NCI-H345 treated with DMSO at 0.1 percent for 48 hours (cell line): ENCODE measurements around the gene TAF1D.
"Not testable (repeated sequence)": the region's sequence is repeated elsewhere in the genome, so short reads cannot be mapped to it uniquely, and the experiment has no call there.

Source experiments
- DNase-seq: peaks from one replicate; lab custom pipeline; 2025; ENCODE audit not compliant: unreplicated experiment; lab: John Stamatoyannopoulos, UW

TAF1D gene

GRCh38 chr11:93741094-93741881 lies at the start of gene TAF1D, which contains the start of gene C11orf54:
TSS of gene TAF1D (minus strand) at chr11:93741495. CDS start at chr11:93739304, 2,191 bp downstream.
TSS of gene C11orf54 (plus strand) at chr11:93741672. CDS start at chr11:93747394, 5,722 bp downstream.
- DNase-seq = peak; percentile 96

DNA sequence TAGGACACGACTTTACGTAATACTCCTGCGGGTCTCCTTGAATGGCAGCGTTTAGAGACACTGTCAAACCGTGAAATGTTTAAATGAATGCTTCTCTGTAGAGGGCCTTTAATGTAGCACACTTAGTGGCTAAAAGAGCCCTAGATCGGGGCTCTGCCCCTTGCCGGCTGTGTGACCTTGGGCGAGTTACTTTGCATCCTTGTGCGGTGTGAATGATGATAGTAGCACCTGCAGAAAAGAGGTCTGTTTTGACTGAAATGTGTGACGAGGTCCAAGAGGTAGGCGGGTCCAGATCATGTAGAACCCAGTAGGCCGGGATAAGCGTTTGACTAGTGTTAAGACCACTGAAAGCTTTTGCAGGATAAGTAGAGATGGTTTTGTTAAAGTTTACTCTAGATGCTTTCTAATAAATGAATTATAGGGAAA lies 43.7 kb upstream of the TAF1D start:
- no peak for DNase-seq

GRCh38 chr11:93784145-93784934 lies 43.0 kb upstream of the TAF1D start, which contains the start of gene MED17:
TSS of gene MED17 (plus strand) at chr11:93784282. CDS start at chr11:93784514, 232 bp downstream.
- DNase-seq = peak; percentile 88

- DNase-seq = no peak
Measured at GRCh38 chr11:93783765-93784144, 42.5 kb upstream of the TAF1D start.

- DNase-seq = no peak
Measured at GRCh38 chr11:93783362-93783761, 42.1 kb upstream of the TAF1D start.

- DNase-seq = no peak
Measured at GRCh38 chr11:93775289-93775688, 34.0 kb upstream of the TAF1D start.

DNA sequence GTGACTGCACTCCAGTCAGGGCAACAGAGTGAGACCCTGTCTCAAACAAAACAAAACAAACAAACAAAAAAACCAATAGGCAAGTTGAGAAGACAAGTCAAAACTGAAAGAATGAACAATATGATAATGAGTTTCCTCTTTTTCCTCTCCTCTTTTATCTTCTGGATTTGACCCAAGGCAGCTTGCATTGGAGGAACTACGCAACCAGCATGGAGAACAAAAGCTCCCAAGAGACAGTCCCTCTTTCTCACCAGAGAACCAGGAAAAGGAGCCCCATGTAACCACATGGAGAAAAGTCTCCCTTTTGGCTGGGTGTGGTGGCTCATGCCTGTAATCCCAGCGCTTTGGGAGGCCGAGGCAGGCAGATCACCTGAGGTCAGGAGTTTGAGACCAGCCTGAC lies 33.3 kb upstream of the TAF1D start:
- DNase-seq = not testable (repeated sequence)

DNA sequence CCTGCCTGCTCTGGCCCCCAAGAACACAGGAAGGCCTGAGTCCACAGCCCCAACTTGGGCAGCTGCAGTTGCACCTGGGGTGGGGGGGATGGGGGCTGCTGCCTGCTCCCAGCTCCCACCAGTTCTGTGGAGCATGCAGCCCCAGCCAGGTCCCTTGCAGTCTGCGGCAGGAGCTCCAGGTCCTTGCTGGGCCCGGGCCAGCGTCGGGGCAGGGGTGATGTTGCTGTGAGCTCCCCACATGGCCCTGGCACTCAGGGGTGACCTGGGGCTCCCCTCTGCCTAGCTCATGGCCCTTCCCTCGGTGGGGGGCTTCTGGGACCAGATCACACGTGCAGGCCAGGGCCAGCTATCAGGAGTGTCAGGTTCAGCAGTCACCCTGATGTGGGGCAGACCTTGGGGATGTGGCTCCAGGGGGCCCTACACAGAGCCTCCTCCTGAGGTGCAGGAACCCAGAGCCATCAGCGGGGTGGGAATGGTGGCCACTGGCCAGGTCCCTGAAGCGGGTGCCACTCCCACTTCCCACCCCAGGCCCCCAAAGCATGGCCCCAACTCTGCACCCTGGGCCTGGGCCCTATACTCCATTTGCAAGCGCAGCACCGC lies 32.4 kb upstream of the TAF1D start:
- DNase-seq = no peak

GRCh38 chr11:93773045-93773477 lies 31.8 kb upstream of the TAF1D start:
- no peak for DNase-seq

GRCh38 chr11:93772123-93772522 lies 30.8 kb upstream of the TAF1D start:
- DNase-seq = no peak

DNA sequence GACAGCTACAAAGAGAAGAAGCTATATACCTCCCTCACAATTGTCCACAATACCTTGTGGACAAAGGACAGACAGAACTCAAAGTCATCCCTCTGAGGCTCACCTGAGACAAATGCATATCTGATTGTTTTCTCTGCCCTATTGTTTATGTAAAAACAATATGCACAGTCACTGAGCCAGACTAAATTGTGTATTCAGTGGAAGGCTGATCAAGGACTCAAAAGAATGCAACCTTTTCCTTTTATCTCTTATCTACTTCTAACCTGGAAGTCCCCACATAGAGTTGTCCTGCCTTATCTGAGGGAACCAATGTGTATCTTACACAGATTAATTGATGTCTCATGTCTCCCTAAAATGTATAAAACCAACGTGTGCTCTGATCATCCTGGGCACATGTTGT lies 28.9 kb upstream of the TAF1D start:
- no peak for DNase-seq

DNA sequence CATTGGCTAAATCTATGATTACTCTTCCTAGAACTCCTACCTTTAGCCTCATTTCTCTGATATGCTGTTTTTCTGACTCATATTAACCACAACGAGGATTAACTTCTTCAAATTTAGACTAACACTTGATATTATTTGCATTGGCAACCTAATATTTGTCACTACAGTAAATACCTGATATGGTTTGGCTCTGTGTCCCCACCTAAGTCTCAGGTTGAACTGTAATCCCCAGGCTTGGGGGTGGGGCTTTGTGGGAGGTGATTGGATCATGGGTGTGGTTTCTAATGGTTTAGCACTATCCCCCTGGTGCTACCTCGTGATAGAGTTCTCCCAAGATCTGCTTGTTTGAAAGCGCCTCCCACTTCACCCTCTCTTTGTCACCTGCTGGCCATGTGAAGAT lies 25.7 kb upstream of the TAF1D start:
- DNase-seq = no peak

DNA sequence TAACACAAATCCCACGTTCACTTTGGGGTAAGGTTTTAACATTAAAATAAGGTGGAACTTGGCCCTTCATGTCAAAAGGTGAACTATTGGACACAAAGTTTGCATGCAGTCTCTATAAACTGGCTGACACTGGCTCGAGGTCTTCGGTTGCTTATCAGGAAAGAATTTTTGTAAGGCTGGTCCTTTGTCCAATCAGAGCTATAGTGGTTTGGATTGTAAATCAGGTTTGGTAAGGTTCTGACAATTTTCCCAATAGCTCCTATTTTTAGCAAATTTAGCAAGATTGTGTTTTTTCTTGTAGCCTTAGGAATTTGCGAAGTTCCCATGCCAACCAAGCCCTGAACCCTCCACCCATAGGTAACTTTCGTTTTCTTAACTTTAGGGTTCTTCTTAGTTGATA lies 25.2 kb upstream of the TAF1D start:
- no peak for DNase-seq

- DNase-seq = no peak
Measured at GRCh38 chr11:93765551-93765950, 24.3 kb upstream of the TAF1D start.

GRCh38 chr11:93761910-93762309 lies 20.6 kb upstream of the TAF1D start:
- no peak for DNase-seq

GRCh38 chr11:93759123-93759522 lies 17.8 kb upstream of the TAF1D start:
- not testable (repeated sequence) for DNase-seq

GRCh38 chr11:93757924-93758865 lies 16.9 kb upstream of the TAF1D start:
- no peak for DNase-seq

DNA sequence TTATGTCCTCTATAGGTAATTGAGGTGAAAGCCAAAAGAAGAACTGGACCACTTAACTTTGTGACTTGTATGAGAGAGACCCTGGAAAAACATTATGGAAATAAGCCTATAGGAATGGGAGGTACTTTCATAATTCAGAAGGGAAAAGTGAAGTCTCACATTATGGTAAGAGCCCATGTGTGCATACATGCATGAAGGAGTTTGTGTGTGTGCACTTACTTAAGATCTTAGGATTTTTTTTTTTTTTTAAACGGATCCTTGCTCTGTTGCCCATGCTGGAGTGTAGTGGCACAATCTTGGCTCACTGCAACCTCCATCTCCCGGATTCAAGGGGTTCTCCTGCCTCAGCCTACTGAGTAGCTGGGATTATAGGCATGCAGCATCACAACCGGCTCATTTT lies 16.0 kb upstream of the TAF1D start:
- no peak for DNase-seq

DNA sequence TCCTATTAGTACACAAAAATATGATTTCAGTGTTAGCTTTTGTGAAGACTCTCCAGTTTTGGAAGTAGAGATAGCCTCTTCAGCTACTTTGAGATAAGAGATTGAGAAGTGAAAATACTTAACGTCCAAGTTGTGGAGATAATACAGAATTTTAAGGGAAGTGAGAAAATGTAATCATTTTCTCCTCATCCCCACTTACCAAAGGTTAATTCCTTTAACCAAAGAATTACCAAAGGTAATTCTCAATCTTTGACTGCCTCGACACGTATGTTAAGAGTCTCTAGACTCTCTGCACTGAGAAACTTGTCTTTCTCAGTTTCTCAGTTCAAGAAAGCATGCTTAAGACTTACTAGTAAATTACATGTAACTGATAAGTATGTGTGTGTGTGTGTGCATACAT lies 15.5 kb upstream of the TAF1D start:
- no peak for DNase-seq

- no peak for DNase-seq
Measured at GRCh38 chr11:93753241-93753640, 11.9 kb upstream of the TAF1D start.
